Endothelial cell of hepatic sinusoid (primary cell): Measurements from ENCODE around the gene ANKRD1.
"Not testable (repeated sequence)": the region's sequence is repeated elsewhere in the genome, so short reads cannot be mapped to it uniquely, and the experiment has no call there.

Experiments
- in situ Hi-C: cut with HindIII; loops from 2 replicates; pipeline ENCODE4 v1.10.0; 2017; ENCODE audit warnings: low sequenced_read_pairs

ANKRD1 gene

DNA sequence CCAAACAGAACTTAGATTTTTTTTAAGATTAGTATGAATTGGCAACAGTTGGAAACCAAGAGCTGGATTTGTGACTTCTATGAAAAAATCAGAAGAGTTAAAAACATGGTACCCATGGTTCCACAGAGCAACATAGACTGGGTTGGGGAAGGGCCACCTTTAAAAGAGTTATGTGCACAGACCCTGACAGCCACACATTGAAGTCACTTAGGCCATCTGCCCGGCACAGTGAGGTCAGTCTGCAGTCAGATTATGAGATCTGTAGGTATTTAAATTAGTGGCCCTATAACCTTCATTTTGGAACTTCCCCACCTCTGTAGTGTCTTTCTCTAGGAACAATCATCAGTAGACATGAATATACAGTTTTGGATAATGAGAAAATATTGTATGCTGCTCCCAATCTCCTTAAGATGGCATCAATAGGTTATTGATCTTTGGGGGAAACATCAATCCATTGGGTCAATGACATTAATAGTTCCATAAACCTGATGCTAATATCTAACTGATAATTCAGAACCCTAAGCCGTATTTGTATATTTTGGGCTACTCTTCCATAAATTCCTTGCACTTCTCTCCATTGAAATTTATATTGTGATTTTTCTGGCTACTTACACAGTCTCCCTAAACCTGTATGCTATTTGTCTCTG, 7.0 kb downstream of the ANKRD1 start:
- in situ Hi-C loops = no loop called here

- in situ Hi-C loops = no loop called here
Measured at GRCh38 chr10:90912854-90913479, 7.9 kb downstream of the ANKRD1 start.

GRCh38 chr10:90912174-90912573, 8.7 kb downstream of the ANKRD1 start:
- in situ Hi-C loops = no loop called here

DNA sequence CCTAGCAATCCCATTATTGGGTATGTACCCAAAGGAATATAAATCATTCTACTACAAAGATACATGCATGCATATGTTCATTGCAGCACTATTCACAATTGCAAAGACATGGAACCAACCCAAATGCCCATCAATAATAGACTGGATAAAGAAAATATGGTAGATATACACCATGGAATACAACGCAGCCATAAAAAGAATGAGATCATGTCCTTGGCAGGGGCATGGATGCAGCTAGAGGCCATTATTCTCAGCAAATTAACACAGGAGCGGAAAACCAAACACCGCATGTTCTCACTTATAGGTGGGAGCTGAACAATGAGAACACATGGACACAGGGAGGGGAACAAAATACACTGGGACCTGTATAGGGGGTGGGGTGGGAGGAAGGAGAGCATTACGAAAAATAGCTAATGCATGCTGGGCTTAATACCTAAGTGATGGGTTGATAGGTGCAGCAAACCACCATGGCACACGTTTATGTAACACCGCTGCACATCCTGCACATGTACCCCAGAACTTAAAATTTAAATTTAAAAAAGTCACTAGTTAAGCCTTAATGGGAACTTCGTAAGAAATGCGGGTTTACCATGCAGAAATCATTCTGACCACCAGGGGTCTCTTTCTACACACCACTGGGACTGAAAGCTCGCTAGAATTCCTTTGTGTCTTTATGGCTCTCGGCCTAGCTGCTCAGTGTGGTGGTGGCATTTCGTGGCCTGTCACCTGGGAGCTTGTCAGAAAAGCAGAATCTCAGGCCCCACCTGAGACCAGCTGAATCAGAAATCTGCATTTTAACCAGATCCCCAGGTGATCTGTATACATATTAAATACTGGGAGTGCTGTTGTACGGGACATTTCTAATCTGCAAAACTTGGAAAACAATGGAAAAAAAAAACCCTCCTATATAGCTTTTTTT, 9.5 kb downstream of the ANKRD1 start:
- in situ Hi-C loops = no loop called here

GRCh38 chr10:90906596-90906995, 14.3 kb downstream of the ANKRD1 start:
- in situ Hi-C loops = no loop called here

DNA sequence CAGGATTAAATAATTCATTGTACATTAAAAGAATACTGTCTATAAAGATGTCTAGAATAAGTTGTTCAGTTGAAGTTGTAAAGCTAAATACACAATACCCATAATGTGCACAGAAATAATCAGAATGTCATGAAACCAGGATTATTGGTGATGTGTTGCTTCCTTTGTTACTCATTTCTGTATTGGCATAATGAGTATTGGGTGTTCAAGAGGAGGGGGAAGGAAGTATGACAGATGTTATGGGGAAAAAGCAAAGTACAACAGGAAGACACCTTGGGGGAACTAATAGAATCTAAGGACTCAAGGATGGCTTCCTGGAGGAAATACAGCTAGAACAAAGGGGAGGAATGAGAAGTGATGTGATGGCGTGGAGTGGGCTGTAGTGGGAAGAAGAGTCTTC, 15.0 kb downstream of the ANKRD1 start:
- in situ Hi-C loops = no loop called here

GRCh38 chr10:90896916-90897315, 24.0 kb downstream of the ANKRD1 start:
- in situ Hi-C loops = loop anchor here (5.0 kb wide), 1 partner anchor 355 kb away; no protein-coding TSS in a partner anchor

- in situ Hi-C loops = no loop called here
Measured at GRCh38 chr10:90893190-90893589, 27.7 kb downstream of the ANKRD1 start.

DNA sequence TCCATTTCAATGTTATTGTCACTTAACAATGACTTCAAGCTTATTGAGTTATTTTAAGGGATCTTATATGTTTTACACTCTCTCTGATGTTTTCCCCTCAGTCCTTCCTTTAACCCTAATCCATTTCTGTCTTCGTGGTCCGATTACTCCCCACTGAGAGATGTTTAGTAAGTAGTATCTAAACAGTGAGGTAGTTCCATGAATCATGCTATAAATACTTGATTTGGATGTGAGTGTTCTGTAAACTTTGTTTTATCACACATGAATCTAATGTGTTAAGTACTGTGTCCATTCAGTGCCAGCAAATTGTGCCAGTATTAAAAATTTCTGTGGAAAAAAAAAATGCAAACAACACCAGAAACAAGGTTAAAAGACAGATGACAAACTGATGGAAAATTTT, 30.5 kb downstream of the ANKRD1 start:
- in situ Hi-C loops = no loop called here

GRCh38 chr10:90889636-90890035, 31.3 kb downstream of the ANKRD1 start:
- in situ Hi-C loops = no loop called here

GRCh38 chr10:90888387-90888786, 32.5 kb downstream of the ANKRD1 start:
- in situ Hi-C loops = no loop called here

DNA sequence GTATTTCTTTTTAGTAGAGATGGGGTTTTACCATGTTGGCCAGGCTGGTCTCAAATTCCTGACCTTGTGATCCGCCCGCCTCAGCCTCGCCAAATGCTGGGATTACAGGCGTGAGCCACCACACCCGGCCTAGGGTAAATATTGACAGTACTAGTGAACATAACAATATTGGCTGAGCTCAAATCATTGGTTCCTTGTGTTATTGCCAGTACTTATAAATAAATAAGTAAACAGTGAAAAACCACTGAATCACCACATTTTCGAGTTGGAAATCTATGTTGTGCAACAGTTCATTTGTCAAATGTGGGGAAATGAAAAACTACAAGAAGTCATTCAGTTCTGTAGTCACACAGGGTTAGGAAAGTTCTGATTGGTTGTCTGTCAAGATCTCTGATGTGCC, 33.3 kb downstream of the ANKRD1 start:
- in situ Hi-C loops = no loop called here

GRCh38 chr10:90885176-90885575, 35.7 kb downstream of the ANKRD1 start:
- in situ Hi-C loops = no loop called here

GRCh38 chr10:90884431-90884830, 36.5 kb downstream of the ANKRD1 start:
- in situ Hi-C loops = no loop called here

- in situ Hi-C loops = not testable (repeated sequence)
Measured at GRCh38 chr10:90880059-90880719, 40.7 kb downstream of the ANKRD1 start.

- in situ Hi-C loops = no loop called here
Measured at GRCh38 chr10:90879062-90879461, 41.8 kb downstream of the ANKRD1 start.

DNA sequence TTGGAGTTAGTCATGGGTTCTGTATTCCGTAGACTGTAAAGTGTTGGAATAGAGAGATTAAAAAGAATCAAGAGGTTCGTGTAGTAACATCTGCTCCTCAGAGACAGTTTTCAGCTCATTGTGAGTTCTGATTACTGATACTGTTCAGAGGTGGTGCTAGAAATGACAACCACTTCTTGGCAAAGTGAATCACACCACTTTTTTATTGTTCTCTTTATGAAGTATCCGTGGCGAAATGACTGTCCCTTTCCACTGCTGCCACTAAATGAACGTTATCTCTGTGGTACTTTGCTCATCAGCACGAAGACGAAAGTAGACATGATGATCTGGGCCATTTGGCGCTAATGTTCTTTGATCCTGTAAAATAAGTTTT, 48.3 kb downstream of the ANKRD1 start:
- in situ Hi-C loops = no loop called here

GRCh38 chr10:90871766-90872647, 48.9 kb downstream of the ANKRD1 start, which contains the start of gene RPP30:
RPP30 (plus strand) TSS chr10:90871974; CDS start chr10:90871987, 13 bp downstream.
- in situ Hi-C loops = no loop called here

DNA sequence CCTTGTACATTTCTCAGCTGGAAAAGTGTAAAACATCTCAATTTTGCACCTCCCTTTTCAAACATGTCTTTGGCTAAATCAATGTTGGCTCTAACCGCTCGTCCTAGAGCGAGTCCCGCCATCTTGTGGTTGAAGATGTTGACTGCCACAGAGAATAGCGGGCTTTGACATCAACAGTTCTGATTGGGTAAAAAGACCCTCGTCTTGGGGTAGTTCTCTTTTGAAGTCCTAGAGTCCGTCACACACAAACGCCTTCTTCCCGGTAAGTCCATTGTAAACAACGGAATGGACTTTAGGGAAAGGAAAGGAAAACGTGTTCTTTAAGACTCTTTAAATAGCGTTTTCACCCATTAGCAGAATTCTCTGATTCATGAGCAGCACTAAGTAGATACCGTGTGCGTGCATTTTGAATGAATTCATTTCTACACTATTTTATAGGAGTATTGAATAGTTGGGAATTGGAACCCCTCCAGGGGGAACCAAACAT, 49.6 kb downstream of the ANKRD1 start:
- in situ Hi-C loops = no loop called here

DNA sequence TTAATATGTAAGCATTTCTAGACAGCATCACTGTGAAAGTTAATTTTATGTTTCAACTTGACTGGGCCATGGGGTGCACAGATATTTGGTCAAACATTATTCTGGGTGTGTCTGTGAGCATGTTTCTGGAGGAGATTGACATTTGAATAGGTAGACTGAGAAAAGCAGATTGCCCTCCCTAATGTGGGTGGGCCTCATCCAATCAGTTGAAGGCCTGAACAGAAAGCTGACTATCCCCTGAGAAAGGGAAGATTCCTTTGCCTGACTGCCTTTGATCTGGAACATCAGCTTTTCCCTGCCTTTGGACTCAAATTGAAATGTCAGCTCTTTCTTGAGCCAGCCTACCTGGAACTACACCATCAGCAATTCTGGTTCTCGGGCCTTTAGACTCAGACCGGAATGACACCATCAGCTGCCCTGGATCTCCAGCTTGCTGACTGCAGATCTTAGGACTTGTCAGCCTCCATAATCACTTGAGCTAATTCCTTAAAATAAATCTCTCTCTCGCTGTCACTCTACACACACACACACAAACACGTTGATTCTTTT, 54.8 kb downstream of the ANKRD1 start:
- in situ Hi-C loops = no loop called here
